Gastroesophageal sphincter (tissue), 3 donors: ENCODE data around the gene NGRN.

ENCODE experiments used
- CTCF ChIP-seq, 4 experiments: fragments of 200-600 bp in 2 of 4; fragments of 450-650 bp in 2 of 4; sonication (generic) in 1 of 4; IDR thresholded peaks; one replicate each; pipeline ENCODE4 v1.5.1; 2017 to 2019; ENCODE audit warnings: antibody characterized with exemption in 4 of 4, mild to moderate bottlenecking in 2 of 4, moderate library complexity in 2 of 4
- EP300 ChIP-seq: sonication (generic); formaldehyde crosslinking; IDR thresholded peaks from one replicate; pipeline ENCODE4 v1.6.1; 2017; ENCODE audit warnings: antibody characterized with exemption, mild to moderate bottlenecking
- POLR2A ChIP-seq, 2 donors: fragments of 450-650 bp; IDR thresholded peaks; one replicate each; pipeline ENCODE4 v1.6.1; 2017; ENCODE audit warnings: antibody characterized with exemption in 2 of 2, mild to moderate bottlenecking in 2 of 2, moderate library complexity in 1 of 2
- POLR2AphosphoS5 ChIP-seq: sonication (generic); formaldehyde crosslinking; IDR thresholded peaks from one replicate; pipeline ENCODE4 v1.6.1; 2017; ENCODE audit warnings: antibody characterized with exemption

GRCh38 chr15:90217671-90218394 is 47.6 kb upstream of the NGRN start:
- TF ChIP-seq POLR2A (IDR thresholded peaks at IDR 0.05), result no peak
- no peak for TF ChIP-seq CTCF (IDR thresholded peaks at IDR 0.05)
- no peak for TF ChIP-seq POLR2AphosphoS5
- no peak for TF ChIP-seq EP300
